C4-2B (cell line): ENCODE data around the gene ROR1.

Source experiments
- ZFX ChIP-seq: fragments of 450-650 bp; IDR thresholded peaks from 2 replicates; pipeline ENCODE4 v1.6.1; 2017
- TF ChIP-seq, protein P1 (sequence below): fragments of 450-650 bp; conservative IDR thresholded peaks from 2 replicates; pipeline ENCODE4 v1.5.1; 2017; ENCODE audit warnings: mild to moderate bottlenecking

DNA sequence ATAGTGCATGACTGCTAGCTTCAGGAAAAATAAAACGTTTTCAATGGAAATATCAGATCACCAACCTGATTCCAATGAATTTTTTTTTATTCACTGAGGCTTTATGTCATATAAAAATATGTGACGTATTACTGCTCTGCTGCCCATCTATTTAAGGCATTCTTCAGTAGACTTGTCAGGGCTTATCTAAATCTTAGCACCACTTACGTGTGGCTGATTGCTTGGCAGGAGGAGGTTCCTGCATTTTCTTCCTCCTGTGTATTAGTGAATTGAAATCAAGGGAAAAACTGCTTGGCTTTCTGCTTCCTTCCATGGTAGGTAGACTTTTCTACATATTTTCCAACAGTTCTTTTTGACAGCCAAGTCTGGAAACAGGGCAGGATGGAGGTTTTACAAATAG lies 80.3 kb downstream of the ROR1 start:
- TF ChIP-seq, protein P1, sequence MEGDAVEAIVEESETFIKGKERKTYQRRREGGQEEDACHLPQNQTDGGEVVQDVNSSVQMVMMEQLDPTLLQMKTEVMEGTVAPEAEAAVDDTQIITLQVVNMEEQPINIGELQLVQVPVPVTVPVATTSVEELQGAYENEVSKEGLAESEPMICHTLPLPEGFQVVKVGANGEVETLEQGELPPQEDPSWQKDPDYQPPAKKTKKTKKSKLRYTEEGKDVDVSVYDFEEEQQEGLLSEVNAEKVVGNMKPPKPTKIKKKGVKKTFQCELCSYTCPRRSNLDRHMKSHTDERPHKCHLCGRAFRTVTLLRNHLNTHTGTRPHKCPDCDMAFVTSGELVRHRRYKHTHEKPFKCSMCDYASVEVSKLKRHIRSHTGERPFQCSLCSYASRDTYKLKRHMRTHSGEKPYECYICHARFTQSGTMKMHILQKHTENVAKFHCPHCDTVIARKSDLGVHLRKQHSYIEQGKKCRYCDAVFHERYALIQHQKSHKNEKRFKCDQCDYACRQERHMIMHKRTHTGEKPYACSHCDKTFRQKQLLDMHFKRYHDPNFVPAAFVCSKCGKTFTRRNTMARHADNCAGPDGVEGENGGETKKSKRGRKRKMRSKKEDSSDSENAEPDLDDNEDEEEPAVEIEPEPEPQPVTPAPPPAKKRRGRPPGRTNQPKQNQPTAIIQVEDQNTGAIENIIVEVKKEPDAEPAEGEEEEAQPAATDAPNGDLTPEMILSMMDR, result no peak
- TF ChIP-seq ZFX, result no peak
